AG08395 (cell line): ENCODE data around the gene OR4D2.
A peak's percentile ranks its signal among the peaks of the same experiment; 100 is the strongest.

Experiments used
- DNase-seq: peaks from one replicate; pipeline ENCODE4 v3.0.0; 2012; ENCODE audit warnings: mixed read lengths, low spot score

OR4D2 gene

GRCh38 chr17:58174871-58175270 lies 8.1 kb downstream of the OR4D2 start:
- DNase-seq = no peak

GRCh38 chr17:58176200-58176599 lies 9.4 kb downstream of the OR4D2 start:
- no peak for DNase-seq

- DNase-seq = no peak
Observed at GRCh38 chr17:58181796-58182195, 15.0 kb downstream of the OR4D2 start.

GRCh38 chr17:58183514-58183913 lies 16.7 kb downstream of the OR4D2 start:
- DNase-seq = no peak

- DNase-seq = peak; percentile 14
Observed at GRCh38 chr17:58184308-58184985, 17.7 kb downstream of the OR4D2 start.

GRCh38 chr17:58184986-58185761 lies 18.4 kb downstream of the OR4D2 start:
- no peak for DNase-seq

- DNase-seq = no peak
Observed at GRCh38 chr17:58186591-58186990, 19.8 kb downstream of the OR4D2 start.

GRCh38 chr17:58187063-58187462 lies 20.3 kb downstream of the OR4D2 start:
- no peak for DNase-seq

- no peak for DNase-seq
Observed at GRCh38 chr17:58187675-58188074, 20.9 kb downstream of the OR4D2 start.

- peak; percentile 95 for DNase-seq
Observed at GRCh38 chr17:58189436-58190146, 22.8 kb downstream of the OR4D2 start.

- DNase-seq = no peak
Observed at GRCh38 chr17:58191241-58191896, 24.6 kb downstream of the OR4D2 start.

- no peak for DNase-seq
Observed at GRCh38 chr17:58192612-58193011, 25.8 kb downstream of the OR4D2 start, which contains the start of gene EPX. Gene EPX, plus strand, starts transcription at chr17:58192726. Its CDS starts 121 bp downstream, at chr17:58192847.

- DNase-seq = no peak
Observed at GRCh38 chr17:58193641-58194255, 27.0 kb downstream of the OR4D2 start.

GRCh38 chr17:58195518-58196123 lies 28.8 kb downstream of the OR4D2 start:
- DNase-seq = no peak

GRCh38 chr17:58196610-58197009 lies 29.8 kb downstream of the OR4D2 start:
- no peak for DNase-seq

- DNase-seq = peak; percentile 63
Observed at GRCh38 chr17:58200024-58200633, 33.3 kb downstream of the OR4D2 start.

- DNase-seq = no peak
Observed at GRCh38 chr17:58202859-58203258, 36.1 kb downstream of the OR4D2 start.

GRCh38 chr17:58204796-58205195 lies 38.0 kb downstream of the OR4D2 start:
- no peak for DNase-seq

- DNase-seq = no peak
Observed at GRCh38 chr17:58205936-58206335, 39.2 kb downstream of the OR4D2 start.

GRCh38 chr17:58207451-58207850 lies 40.7 kb downstream of the OR4D2 start:
- no peak for DNase-seq

- DNase-seq = no peak
Observed at GRCh38 chr17:58208344-58208743, 41.6 kb downstream of the OR4D2 start.
